Measurements from ENCODE around the gene DCBLD1. TPM values are rescaled to one million over a fixed set of nuclear protein-coding genes. Genes with fewer than 3 reads are reported as not detected.
A peak's percentile ranks its signal among the peaks of the same experiment; 100 is the strongest.

The DCBLD1 gene
- total and polyA plus RNA-seq, 2 of the 13 experiments (the other 11 are each of a cell fraction or from before 2014, with no cell fraction given) = 23.2 to 41.5 TPM

- no peak for TF ChIP-seq NONO (IDR thresholded peaks at IDR 0.05)
- 0 out of 2 replicates have a peak, but pooled peaks have one; percentile 59 for TF ChIP-seq NONO (CRISPR knock-in tag; conservative IDR thresholded peaks at IDR 0.05)
- TF ChIP-seq MTA3 (CRISPR knock-in tag; IDR thresholded peaks at IDR 0.05) = no peak
- TF ChIP-seq, protein P1, sequence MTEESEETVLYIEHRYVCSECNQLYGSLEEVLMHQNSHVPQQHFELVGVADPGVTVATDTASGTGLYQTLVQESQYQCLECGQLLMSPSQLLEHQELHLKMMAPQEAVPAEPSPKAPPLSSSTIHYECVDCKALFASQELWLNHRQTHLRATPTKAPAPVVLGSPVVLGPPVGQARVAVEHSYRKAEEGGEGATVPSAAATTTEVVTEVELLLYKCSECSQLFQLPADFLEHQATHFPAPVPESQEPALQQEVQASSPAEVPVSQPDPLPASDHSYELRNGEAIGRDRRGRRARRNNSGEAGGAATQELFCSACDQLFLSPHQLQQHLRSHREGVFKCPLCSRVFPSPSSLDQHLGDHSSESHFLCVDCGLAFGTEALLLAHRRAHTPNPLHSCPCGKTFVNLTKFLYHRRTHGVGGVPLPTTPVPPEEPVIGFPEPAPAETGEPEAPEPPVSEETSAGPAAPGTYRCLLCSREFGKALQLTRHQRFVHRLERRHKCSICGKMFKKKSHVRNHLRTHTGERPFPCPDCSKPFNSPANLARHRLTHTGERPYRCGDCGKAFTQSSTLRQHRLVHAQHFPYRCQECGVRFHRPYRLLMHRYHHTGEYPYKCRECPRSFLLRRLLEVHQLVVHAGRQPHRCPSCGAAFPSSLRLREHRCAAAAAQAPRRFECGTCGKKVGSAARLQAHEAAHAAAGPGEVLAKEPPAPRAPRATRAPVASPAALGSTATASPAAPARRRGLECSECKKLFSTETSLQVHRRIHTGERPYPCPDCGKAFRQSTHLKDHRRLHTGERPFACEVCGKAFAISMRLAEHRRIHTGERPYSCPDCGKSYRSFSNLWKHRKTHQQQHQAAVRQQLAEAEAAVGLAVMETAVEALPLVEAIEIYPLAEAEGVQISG (CRISPR knock-in tag; IDR thresholded peaks at IDR 0.05) = peak; percentile 49
- TF ChIP-seq FOSL1 (CRISPR knock-in tag; IDR thresholded peaks at IDR 0.05; ENCODE audit: borderline replicate concordance) = peak; percentile 19; the same call in 1 of the 2 replicates
- TF ChIP-seq CEBPG (CRISPR knock-in tag; IDR thresholded peaks at IDR 0.05) = no peak
- peak; percentile 63 for TF ChIP-seq CCDC6 (CRISPR knock-in tag; IDR thresholded peaks at IDR 0.05)
- TF ChIP-seq KMT2B (CRISPR knock-in tag; IDR thresholded peaks at IDR 0.05) = peak; percentile 81
- TF ChIP-seq AGO1 (IDR thresholded peaks at IDR 0.05; ENCODE audit: low read depth, low read length, poor library complexity, severe bottlenecking) = peak; percentile 67
- no peak; the same call in 1 of the 2 replicates for TF ChIP-seq REPIN1 (CRISPR knock-in tag; IDR thresholded peaks at IDR 0.05; ENCODE audit: borderline replicate concordance, low read depth)
- TF ChIP-seq RXRA (CRISPR knock-in tag; IDR thresholded peaks at IDR 0.05) = peak; percentile 84
- TF ChIP-seq, protein P2, sequence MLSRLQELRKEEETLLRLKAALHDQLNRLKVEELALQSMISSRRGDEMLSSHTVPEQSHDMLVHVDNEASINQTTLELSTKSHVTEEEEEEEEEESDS (CRISPR knock-in tag; IDR thresholded peaks at IDR 0.05; ENCODE audit: borderline replicate concordance) = no peak
- TF ChIP-seq ZNF124 (CRISPR knock-in tag; IDR thresholded peaks at IDR 0.05) = peak; percentile 91; the same call in 1 of the 2 replicates
- peak; percentile 73; the same call in 1 of the 2 replicates for TF ChIP-seq ZNF367 (CRISPR knock-in tag; IDR thresholded peaks at IDR 0.05; ENCODE audit: borderline replicate concordance)
- TF ChIP-seq HES4 (CRISPR knock-in tag; IDR thresholded peaks at IDR 0.05; ENCODE audit: borderline replicate concordance) = peak; percentile 34; the same call in 1 of the 2 replicates
- TF ChIP-seq TSC22D2 (CRISPR knock-in tag; IDR thresholded peaks at IDR 0.05; ENCODE audit: borderline replicate concordance) = 0 out of 2 replicates have a peak, but pooled peaks have one; percentile 59
- no peak for TF ChIP-seq PHF5A (CRISPR knock-in tag; IDR thresholded peaks at IDR 0.05; ENCODE audit: low read depth, unreplicated experiment)
- TF ChIP-seq ZNF567 (CRISPR knock-in tag; IDR thresholded peaks at IDR 0.05; ENCODE audit: borderline replicate concordance) = no peak
- no peak for TF ChIP-seq JUNB (CRISPR knock-in tag; IDR thresholded peaks at IDR 0.05; ENCODE audit: borderline replicate concordance)
- no peak; the same call in 1 of the 2 replicates for TF ChIP-seq DNMT1 (CRISPR knock-in tag; IDR thresholded peaks at IDR 0.05)
- TF ChIP-seq ZNF431 (CRISPR knock-in tag; IDR thresholded peaks at IDR 0.05; ENCODE audit: borderline replicate concordance, low read depth) = no peak
- 0 out of 2 replicates have a peak, but pooled peaks have one; percentile 12 for TF ChIP-seq ZBTB44 (CRISPR knock-in tag; IDR thresholded peaks at IDR 0.05)
- no peak for TF ChIP-seq ZNF879 (CRISPR knock-in tag; IDR thresholded peaks at IDR 0.05)
- TF ChIP-seq, protein P3, sequence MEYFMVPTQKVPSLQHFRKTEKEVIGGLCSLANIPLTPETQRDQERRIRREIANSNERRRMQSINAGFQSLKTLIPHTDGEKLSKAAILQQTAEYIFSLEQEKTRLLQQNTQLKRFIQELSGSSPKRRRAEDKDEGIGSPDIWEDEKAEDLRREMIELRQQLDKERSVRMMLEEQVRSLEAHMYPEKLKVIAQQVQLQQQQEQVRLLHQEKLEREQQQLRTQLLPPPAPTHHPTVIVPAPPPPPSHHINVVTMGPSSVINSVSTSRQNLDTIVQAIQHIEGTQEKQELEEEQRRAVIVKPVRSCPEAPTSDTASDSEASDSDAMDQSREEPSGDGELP (IDR thresholded peaks at IDR 0.05; ENCODE audit: borderline replicate concordance, low read depth) = no peak; the same call in 1 of the 2 replicates
- TF ChIP-seq SRSF1 (optimal IDR thresholded peaks at IDR 0.05; ENCODE audit: low read depth, low read length) = peak; percentile 54
- no peak for TF ChIP-seq ZNF251 (CRISPR knock-in tag; IDR thresholded peaks at IDR 0.05)
These were observed at the start of gene DCBLD1 (continued) for GRCh38 chr6:117482240-117483003.
